T-helper 1 cell treated with Interleukin-12 subunit alpha and Interleukin-12 subunit beta and Interleukin-4 antibody, amounts not matched to agents 30 ng/mL and 1 ng/mL, for 36 hours (primary cell): ENCODE results near the gene TBC1D22A. TPM values are rescaled to one million over a fixed set of nuclear protein-coding genes. Genes with fewer than 3 reads are reported as not detected.

Source experiments
- intact Hi-C: fragments of 100-400 bp; cut with micrococcal nuclease; formaldehyde crosslinking; loops from one replicate; pipeline ENCODE4 v1.15.1; 2024
- total RNA-seq: library from RNA; stranded (reverse); gene quantifications from 2 replicates; pipeline ENCODE4 v1.2.3, GENCODE V29; 2022

The TBC1D22A gene
- total RNA-seq, 1 donor from 2014 or later = 39.3 TPM

DNA sequence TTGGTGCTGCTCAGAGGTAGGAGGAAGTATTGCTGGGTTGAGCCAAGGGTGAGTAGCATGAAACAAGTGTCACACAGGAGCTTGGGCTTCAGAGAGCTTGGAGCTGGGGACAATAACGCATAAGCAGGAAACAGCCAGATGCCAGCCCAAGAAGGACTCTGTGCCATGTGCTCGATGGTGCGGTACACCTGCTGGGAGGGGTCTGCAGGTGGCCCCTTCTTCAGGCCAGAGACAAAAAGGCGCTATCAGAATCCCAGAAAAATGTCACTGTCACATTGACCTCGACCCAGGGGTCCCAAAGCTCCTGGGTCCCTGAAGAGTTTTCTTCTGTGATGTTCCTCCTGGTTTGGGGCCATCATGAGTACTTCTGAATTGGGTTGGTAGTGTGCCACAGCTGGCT lies 244.4 kb downstream of the TBC1D22A start:
- intact Hi-C loops = no loop called here

DNA sequence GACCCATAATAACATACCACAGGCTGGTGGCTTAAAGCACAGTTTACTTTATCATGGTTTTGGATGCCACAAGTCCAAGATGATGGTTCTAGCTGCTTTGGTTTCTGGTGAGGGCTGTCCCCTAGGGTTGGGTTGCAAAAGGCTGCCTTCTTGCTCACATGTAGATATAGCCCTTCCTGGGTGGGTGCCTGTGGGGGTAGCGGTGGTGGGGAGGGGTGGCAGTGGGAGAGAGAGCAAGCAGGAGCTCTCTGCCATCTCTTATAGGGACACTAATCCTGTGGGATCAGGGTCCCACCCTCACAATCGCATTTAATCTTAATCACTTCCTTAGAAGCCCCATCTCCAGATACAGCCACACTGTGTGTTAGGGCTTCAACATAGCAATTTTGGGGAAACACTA lies 245.0 kb downstream of the TBC1D22A start:
- intact Hi-C loops = no loop called here

DNA sequence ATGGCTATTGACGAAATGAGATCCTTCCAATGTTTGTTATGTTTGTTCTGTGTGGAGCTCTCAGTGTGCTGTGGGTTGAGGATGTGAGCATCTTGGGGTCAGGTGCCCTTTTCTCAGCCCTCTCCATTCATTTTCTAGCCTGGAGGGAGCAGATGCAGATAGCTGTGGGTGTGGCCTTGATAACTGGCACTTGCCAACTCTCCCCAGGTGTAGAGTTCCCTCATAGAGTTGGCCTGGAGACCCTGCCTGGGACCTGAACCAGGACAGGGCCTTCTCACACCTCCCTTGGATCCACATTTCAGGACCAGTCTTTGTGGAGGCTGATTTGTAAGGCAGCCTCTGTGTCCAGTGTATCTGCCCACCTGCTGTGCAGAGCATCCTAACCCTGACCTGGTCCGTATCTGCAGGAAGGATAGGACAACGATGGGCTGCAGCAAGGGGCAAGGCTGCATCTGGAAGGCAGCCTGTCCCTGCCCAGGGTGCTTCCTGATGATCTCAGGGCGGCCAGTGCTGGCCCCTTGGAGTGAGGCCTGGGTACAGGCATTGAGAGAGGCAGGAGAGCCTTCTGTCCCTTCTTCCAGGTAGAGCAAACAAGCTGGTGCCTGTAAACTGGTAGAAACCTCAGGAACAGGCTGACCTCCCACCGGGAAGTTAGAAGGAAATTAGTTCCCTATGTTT lies 245.9 kb downstream of the TBC1D22A start:
- intact Hi-C loops = no loop called here

DNA sequence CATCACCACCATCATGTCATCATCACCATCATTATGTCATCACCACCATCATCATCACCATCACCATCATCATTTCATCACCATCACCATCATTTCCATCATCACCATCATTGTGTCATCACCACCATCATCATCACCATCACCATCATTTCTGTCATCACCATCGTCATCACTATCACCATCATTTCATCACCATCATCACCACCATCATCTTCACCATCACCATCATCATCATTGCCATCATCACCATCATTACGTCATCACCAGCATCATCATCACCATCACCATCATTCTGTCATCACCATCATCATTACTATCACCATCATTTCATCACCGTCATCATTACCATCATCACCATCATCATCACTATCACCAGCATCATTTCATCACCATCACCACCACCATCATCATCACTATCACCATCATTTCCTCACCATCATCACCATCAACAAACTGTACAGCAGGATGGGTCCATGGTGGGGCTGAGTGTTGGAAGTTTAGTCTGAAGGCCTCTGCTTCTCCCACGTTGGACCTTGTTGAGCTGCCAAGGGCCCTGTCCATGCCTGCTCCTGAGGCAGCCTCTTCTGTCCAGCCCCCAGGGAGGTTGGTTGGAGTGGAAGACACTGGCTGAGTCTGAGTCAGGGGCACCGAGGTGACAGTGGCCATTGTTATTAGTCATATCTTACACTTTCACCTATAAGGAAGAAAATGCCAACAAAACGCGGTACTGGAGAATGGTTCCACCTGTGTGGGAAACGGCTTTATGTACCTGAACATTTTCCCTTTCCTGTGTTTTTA lies 247.1 kb downstream of the TBC1D22A start:
- intact Hi-C loops = no loop called here

DNA sequence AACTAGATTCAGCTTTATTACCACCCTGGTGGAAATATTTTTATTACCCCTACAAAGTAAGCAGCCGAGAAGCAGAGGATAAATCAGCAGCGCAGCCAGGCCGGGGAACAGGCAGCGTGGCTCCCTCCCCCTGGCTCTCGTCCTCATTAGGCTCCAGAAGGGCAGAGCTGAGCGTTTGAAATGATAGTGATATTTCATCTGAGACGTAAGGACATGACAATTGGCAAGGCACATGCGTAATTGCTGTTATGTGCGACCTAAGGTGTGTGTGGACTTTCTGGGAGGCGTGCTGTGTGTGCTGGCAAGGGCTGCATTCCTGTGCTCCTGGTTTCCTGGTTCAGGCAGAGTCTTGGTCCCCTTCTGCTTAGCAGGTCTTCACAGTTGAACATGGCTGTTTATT lies 247.8 kb downstream of the TBC1D22A start:
- intact Hi-C loops = no loop called here

DNA sequence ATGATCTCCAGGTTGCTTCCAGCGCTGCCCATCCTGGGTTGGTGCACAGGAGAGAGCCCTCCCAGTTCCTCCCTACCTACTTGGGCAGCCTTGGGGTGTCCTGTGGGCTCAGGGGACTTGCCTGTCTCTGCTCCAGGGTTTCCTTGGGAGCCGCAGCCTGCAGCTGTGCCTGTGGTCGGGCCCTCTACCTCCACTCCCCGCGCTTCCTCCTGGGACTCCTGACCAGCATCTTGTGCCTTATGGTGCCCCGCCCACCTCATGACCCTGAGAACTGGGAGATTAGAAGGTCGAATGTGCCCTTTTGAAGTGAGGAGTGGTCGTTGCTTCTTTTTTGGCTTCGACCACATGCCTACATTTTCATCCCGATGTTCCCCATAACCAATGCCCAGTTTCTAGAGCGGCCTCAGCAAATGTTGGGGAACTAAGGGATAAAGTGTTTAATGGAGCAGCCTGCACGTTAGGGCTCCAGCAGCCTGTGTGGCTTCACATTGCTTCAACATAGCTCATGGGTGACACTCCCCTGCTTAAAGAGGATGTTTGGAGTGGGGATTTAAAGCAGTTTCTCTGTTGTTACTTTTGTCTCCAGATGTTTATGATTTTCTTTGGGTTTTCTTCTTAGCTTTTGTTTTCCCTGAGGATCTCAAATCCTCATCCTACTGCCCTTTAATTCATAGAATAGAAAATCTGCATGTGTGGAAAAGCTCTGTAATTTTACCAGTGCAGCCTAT lies 248.8 kb downstream of the TBC1D22A start:
- intact Hi-C loops = no loop called here

DNA sequence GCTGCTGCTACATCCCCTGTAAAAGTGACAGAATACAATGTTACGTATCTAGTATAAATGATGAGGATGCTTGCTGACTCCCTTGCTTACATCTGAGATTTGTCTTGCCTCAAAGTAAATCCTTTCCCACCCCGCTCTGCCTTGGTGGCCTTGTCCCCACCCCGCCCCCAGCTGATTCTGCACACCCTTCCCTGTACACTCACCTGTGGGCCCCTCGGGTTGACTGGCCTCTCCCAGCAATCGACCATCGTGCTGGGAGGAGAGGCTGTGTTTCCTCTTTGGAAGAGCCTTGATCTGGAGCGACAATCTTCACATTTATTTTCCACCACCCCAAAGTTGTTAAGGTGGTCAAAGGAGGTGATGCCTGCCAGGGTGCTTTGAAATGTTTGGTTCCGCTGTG lies 249.4 kb downstream of the TBC1D22A start:
- intact Hi-C loops = no loop called here

DNA sequence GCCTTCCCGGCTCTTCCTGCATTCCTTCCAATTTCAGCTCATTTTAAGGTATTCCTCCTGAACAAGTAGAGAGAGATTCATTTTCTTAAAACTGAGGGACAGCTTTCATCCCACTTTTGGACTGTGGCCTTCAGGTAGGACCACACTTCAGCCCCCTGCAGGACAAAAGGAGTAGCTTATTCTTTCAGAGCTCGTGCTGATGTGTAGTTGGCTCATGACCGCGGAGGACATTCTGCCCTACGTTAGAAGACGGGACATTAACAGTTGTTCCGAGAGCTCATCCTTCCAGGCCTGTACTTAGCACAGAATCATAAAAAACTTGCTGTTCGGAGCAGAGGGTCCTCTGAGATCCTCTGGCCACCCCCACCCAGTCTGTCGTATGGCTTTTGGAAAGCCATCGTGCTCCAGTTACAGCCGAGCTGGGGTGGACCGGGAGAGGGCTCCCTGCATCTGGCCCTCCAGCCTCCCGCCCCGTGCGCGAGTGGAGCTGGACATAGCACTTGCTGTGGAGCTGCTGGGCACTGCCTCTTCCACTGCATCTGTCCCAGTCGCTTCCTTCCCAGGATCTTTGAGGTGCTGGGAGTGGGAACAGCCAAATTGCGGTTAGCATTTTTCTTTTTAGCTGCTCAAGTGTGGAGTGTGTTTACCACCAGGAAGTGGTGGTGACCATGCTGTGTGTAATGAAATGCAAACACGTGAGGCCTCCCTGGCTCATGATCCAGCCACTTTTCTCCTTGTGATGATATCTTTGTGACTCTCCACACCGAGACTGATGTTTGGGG lies 250.3 kb downstream of the TBC1D22A start:
- intact Hi-C loops = no loop called here

DNA sequence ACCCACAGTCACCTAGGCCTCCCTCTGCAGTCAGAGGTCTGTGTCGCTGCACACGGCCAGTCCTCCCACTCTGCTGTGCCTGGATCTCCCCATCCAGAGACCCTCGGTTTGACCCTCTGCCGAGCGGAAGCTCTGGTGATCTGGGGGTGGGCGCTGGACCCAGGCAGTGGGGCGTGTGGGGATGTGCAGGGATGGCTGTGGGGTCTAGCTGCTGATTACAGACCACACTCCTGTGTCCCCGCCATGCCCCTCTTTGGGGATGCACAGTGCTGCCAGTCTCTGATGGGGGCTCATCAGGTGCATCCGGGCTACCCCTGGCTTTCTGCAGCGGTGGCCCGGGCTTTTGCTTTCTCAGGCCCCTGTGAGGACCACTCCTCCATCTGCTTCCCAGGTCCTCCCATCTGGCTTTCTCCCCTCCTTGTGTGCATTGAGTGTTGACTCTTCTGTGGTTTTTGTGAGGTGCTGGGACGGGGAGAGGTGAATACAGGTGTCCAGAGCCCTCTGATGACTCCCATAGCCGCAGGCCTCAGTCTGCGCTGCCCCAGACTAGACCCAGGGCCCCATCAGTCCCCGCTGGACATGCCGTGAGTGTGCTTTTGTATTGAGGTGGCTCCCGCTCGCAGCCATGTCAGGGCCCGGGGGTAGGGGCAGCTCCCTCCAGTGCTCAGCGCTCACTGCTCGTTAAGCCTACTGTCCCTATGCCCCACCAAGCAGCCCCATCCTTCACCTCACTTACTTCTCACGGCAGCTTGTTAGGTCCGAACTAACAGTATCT lies 251.6 kb downstream of the TBC1D22A start:
- intact Hi-C loops = no loop called here

- intact Hi-C loops = no loop called here
Observed at GRCh38 chr22:47014636-47015345, 252.3 kb downstream of the TBC1D22A start.

GRCh38 chr22:47015589-47016178 lies 253.2 kb downstream of the TBC1D22A start:
- intact Hi-C loops = no loop called here

GRCh38 chr22:47016631-47017030 lies 254.2 kb downstream of the TBC1D22A start:
- intact Hi-C loops = no loop called here

- intact Hi-C loops = no loop called here
Observed at GRCh38 chr22:47017245-47017644, 254.8 kb downstream of the TBC1D22A start.

GRCh38 chr22:47018010-47018910 lies 255.8 kb downstream of the TBC1D22A start:
- intact Hi-C loops = no loop called here

- intact Hi-C loops = no loop called here
Observed at GRCh38 chr22:47019012-47019790, 256.8 kb downstream of the TBC1D22A start.

DNA sequence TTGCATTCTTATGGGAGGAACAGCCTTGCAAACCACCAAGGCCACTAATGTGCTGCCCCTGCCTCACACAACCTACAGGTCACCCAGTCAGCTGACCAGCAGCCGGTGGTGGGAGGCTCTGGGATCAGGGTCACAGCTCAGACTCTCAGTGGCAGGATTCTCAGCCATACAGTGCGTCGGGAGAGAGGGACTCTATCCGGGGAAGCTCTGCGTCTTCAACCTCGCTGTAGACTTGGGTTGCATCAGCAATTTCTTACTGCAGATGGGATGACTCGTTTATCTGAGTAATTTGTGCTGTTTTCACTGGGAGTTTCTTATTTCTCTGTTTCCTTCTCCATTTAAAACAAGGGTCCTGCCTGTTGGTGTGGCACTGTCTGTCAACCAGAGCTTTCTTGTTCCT lies 257.7 kb downstream of the TBC1D22A start:
- intact Hi-C loops = no loop called here

- intact Hi-C loops = no loop called here
Observed at GRCh38 chr22:47021371-47022074, 259.1 kb downstream of the TBC1D22A start.
